COLO829 (cell line): Measurements from ENCODE around the gene PTGFR.

Source experiments
- DNase-seq: peaks from one replicate; pipeline ENCODE4 v3.0.0; 2012; ENCODE audit warnings: low spot score

Gene PTGFR

DNA sequence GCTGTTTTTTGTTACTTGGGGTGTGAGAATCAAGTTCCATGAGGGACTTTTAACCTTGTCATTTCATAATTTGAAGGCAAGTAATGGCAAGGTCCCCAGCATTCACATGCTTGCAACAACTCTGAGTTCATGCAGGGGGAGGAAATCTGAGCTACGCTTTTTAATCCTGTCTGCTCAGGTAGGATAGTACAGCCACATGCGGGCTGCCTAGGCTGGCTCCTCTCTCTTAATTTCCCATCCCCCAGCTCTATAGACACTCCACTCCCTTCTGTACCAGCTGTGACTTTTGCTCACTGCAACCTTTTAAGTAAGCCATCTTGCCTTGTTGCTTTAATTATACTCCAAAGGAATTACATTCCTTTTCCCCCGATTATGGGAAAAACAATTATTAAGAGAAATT lies 30.1 kb downstream of the PTGFR start:
- DNase-seq: no peak

GRCh38 chr1:78522136-78522535 lies 31.4 kb downstream of the PTGFR start:
- DNase-seq: no peak

- no peak for DNase-seq
Observed at GRCh38 chr1:78526496-78526895, 35.7 kb downstream of the PTGFR start.

DNA sequence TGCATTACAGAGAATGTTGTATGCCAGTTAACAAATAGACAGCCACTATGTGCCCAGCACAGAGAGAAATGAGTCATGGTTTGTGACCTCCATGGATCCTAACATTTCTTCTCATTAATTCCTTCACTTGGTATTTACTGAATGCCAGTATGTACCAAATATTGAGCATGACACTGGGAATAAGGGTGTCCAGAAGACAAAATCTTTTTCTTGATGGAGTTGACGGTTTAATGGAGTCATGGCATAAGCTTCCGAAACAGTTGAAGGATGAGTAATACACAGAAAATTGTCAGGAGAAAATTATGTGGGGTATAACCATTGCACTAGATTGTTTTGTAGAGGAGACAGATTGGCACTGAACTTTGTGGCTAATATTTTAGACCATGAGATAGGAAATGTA lies 36.9 kb downstream of the PTGFR start:
- no peak for DNase-seq

DNA sequence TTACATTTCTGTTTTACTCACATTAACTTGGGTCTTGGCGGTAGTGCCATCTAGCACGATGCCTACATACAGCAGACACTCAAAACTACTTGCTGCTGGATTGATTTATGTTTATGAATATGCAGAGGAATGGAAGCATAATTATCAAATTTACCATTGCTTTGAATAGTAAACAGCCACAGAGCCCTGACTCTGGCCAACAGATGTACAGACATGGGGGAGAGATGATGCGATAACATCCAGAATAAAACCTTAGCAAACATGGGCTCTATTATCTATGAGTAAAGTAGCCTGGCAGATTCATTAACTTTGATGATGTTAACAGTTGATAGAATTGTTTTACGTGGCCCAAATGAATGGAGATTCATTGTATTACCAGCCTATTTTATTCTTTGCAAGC lies 42.8 kb downstream of the PTGFR start:
- peak; percentile 16 for DNase-seq

DNA sequence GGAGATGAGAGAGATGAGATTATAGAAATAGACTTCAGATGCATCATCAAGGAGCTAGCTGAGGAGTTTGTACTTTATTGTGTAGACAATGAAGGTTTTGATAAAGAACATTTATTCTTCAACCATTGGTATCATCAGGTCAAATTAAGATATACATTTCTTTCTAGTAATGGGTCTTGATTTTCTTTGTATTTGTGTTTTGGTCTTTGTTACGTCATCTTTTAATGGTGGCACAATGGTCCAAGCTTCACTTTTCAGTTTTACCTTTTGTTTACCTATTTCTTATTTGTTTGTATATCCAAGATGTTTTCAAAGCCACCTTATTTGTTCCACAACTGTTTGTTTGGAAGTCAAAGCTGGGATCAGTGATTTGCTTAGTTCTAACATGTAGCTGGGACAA lies 44.5 kb downstream of the PTGFR start:
- no peak for DNase-seq

- DNase-seq: no peak
Observed at GRCh38 chr1:78536427-78536826, 45.7 kb downstream of the PTGFR start.

GRCh38 chr1:78540048-78540447 lies 49.3 kb downstream of the PTGFR start:
- DNase-seq: no peak

DNA sequence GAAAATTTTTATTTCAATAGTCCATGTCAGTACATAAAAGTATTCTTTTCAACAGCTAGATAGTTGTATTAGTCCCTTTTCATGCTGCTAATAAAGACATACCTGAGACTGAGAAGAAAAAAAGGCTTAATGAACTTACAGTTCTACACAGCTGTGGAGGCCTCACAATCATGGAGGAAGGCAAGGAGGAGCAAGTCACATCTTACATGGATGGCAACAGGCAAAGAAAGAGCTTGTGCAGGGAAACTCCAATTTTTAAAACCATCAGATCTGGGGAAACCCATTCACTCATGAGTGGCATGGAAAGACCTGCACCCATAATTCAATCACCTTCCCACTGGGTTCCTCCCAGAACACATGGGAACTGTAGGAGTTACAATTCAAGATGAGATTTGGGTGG lies 50.7 kb downstream of the PTGFR start:
- no peak for DNase-seq

DNA sequence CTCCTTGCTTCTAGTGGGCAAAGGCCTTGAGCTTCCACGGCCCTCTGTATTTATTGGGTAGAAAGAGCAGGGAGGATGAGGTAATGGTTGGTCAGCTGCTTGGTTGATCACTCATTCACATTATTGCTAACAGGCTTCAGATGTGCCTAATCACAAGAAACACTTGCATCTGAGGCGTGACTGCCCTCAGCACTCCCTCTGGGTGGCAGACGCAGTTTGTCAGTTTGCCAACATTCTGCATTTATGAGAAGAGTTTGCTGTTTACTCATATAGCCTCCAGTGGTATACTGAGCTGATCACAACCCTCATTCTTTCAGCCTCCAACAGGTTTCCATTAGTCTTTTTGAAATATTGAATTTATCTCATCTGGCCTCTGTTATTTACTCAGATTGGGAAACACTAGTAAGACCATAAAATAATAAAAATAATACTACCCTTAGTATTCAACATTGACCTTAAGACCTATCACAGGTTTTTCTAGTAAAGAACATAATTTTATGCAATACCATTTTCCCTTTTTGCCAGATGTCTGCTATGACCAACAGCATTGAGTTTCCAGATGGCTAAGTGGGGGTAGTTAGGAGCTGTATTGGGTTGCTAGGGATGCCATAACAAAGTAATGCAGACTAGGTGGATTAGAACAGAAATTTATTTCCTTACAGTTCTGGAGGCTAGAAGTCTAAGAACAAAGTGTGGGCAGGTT lies 53.3 kb downstream of the PTGFR start:
- DNase-seq: no peak

- no peak for DNase-seq
Observed at GRCh38 chr1:78547081-78547480, 56.3 kb downstream of the PTGFR start.

DNA sequence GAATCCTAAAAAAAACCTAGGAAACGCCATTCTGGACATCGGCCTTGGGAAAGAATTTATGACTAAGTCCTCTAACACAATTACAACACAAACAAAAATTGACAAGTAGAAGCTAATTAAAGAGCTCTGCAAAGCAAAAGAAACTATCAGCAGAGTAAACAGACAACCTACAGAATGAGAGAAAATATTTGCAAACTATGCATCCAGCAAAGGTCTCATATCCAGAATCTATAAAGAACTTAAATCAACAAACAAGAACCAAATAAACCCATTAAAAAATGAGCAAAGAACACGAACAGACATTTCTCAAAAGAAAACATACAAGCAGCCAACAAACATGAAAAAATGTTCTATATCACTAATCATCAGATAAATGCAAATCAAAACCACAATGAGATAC lies 58.6 kb downstream of the PTGFR start:
- DNase-seq: no peak

GRCh38 chr1:78549891-78550290 lies 59.1 kb downstream of the PTGFR start:
- no peak for DNase-seq

DNA sequence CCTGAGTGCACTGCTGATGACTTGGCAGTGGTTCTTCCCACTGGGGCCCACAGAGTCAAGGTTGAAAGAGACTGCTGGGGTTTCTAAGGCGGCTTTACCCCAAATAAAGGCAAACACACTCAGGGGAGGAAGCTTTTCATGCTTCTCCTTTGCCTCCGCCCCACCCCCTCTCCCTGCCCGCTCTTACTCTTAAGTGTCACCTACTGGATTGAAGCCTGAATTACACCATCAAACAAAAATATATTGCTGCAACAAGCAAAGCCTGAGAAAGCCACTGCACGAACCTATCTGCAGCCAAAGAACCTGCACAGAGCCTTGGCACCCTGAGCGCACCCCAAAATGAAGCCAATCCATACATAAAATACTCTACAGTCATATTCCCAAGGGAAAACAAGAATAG lies 63.1 kb downstream of the PTGFR start:
- no peak for DNase-seq

DNA sequence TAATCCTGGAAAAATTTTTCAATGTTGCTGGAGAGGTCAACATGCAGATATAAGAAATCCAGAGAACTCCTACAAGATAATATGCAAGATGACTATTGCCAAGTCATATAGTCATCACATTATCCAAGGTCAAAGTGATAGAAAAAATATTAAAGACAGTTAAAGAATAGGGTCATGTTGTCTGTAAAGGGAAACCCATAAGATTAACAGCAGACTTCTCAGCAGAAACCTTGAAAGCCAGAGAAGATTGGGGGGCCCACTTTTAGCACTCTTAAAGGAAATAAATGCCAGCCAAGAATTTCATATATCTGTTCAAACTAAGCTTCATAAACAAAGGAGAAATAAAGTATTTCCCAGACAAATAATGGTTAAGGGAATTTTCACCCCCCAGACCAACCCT lies 64.1 kb downstream of the PTGFR start:
- DNase-seq: no peak

- DNase-seq: no peak
Observed at GRCh38 chr1:78559680-78560079, 68.9 kb downstream of the PTGFR start.

DNA sequence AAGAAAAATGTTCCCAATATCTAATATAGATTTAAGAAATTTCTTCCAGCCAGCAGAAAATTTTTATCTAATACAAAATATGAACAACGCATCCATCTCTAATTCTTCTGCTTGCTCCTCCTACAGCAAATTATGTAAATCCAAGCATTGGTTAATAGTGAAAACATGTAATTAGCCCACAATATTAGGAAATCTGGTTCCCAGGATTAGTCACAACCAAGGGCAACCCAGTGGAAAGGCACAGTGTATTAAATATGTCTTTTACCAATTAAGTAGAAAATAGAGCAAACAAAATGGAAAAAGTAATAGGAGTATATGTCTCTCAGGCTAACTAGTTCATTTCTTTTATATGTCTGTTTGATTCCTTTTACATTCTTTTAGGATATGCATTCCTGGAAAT lies 70.0 kb downstream of the PTGFR start:
- DNase-seq: no peak

GRCh38 chr1:78561856-78562255 lies 71.1 kb downstream of the PTGFR start:
- no peak for DNase-seq

DNA sequence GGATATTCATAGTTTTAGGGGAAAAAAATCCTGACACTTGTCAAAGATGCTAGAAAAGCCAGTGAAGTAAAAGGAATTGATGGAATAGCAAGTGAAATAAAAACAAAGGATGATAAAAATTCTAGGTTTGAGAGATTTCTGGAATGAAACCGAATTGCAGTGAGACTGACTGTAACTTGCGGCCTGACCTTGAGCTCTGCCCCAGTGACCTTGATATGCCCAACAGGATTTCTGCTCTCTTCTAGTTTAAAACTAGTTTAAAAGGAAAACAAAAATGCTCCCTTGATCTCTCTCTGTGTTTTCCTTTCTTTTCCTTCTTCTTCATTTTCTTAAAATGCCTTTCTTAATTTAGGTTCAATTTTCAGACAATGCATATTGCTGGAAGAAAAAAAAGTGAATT lies 74.6 kb downstream of the PTGFR start:
- DNase-seq: no peak

GRCh38 chr1:78570539-78570938 lies 79.8 kb downstream of the PTGFR start:
- no peak for DNase-seq

GRCh38 chr1:78577257-78578100 lies 86.7 kb downstream of the PTGFR start:
- DNase-seq: no peak

GRCh38 chr1:78586572-78586971 lies 95.8 kb downstream of the PTGFR start:
- no peak for DNase-seq

GRCh38 chr1:78587211-78587610 lies 96.4 kb downstream of the PTGFR start:
- DNase-seq: no peak
